ENCODE data around the gene HSCB. TPM values are rescaled to one million over a fixed set of nuclear protein-coding genes. Genes with fewer than 3 reads are reported as not detected.

HSCB gene
- total RNA-seq, 1 experiment from 2014 or later = 21.2 TPM

DNA sequence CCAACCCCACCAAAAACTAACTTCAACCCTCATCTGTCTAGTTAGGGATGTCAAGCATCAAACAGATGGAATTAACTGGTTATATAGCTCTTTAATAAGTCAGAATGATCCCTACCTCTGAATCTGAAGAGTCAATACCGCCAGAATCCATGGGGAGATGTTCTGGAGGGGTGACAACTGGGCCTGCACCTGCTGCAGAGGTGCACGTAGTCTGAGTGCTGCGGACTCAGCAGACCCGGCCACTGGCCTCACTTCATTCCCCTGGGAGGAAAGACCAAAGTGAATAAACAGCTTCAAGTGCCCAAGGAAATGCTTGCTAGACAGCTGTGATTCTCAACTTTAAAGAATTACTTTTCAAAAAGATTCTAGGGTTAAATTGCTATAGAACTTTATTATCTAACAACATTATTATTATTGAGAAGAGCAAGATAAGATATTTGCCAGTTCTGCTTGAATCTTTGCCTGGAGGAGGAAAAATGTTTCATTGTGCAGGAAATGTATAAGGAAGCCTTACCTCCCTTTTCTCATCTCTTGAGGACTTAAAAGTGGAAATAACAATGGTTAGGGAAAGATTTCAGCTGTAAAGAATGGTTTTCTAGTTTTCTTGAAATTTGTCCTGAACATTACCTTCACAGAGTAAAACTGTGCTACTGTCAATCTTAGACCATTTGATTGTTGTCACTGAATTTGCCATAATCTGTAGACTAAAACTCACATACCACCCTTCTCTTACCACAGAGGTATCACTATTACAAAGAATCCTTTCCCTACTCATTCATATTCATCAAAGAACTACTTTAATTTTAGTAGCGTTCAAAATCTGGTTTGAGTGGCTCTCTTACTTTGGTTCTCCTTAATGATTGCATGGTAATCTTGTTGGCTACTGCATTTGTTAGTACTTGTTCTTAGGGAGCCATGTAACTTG lies 54.4 kb downstream of the HSCB start:
- no peak overlapping the region for H2BK20ac ChIP-seq (ENCODE audit: low read depth, low read length, poor library complexity, severe bottlenecking)
- no peaks in the 10 kb centered on the region for H3K27me3 ChIP-seq (ENCODE audit: insufficient read depth, low read length)
- no peak overlapping the region for H3K18ac ChIP-seq (ENCODE audit: insufficient read length, low read depth, low read length)
- no peak overlapping the region for H3K56ac ChIP-seq (ENCODE audit: insufficient read length, low read depth, low read length)
- no peak overlapping the region for H3K4me2 ChIP-seq (ENCODE audit: insufficient read depth, insufficient read length, low read length)
- H3K9ac ChIP-seq (ENCODE audit: extremely low read depth, insufficient read length, low read length) = no peak overlapping the region
- no peak for DNase-seq
- no peaks in the 10 kb centered on the region for H3K9me3 ChIP-seq (ENCODE audit: control insufficient read depth, low read depth, low read length)
- H3K4me1 ChIP-seq (ENCODE audit: insufficient read depth, low read length) = no peaks in the 10 kb centered on the region
- no peak overlapping the region for H2BK120ac ChIP-seq (ENCODE audit: low read depth, low read length, poor library complexity, severe bottlenecking)
- no CpG with 5 or more reads among the region's 5 CpGs for WGBS (ENCODE audit: extremely low coverage, insufficient read length, low lambda C conversion rate)
- H4K91ac ChIP-seq (ENCODE audit: insufficient read length, low read depth, low read length) = no peak overlapping the region
- H3K4ac ChIP-seq (ENCODE audit: low read depth, low read length) = no peak overlapping the region
- H4K20me1 ChIP-seq (ENCODE audit: control insufficient read depth, insufficient read depth, insufficient read length) = no peaks in the 10 kb centered on the region
- no peak overlapping the region for H2BK12ac ChIP-seq (ENCODE audit: insufficient read length, low read depth, low read length)
- H4K5ac ChIP-seq (ENCODE audit: insufficient read length, low read depth, low read length) = no peak overlapping the region
- no peak overlapping the region for H3T11ph ChIP-seq (ENCODE audit: low read length)
- no peak overlapping the region for H3K14ac ChIP-seq (ENCODE audit: insufficient read depth, low read length)
- H2AFZ ChIP-seq (ENCODE audit: low read length) = no peak overlapping the region
- no peak overlapping the region for H4K8ac ChIP-seq (replicated peaks; ENCODE audit: insufficient read length, low read depth, low read length)
- no peak overlapping the region for H3K4me3 Mint-ChIP-seq
- peaks cover 8 to 16% of the 10 kb centered on the region in 2 experiments for H3K4me1 Mint-ChIP-seq
- H2AK5ac ChIP-seq (ENCODE audit: insufficient read length, low read length) = no peak overlapping the region
- H3K36me3 Mint-ChIP-seq (ENCODE audit: insufficient read depth in 1 of 3, low read depth in 3 of 3) = peaks cover 45 to 57% (median 56%) of the 10 kb centered on the region in 3 experiments
- peaks cover 7% of the 10 kb centered on the region; the same call in 1 of the 2 replicates for H3K79me2 ChIP-seq (ENCODE audit: insufficient read depth, low read length)
- no peak overlapping the region for H3K23ac ChIP-seq (ENCODE audit: insufficient read length, low read depth, low read length)
- H3K9me3 Mint-ChIP-seq = no peaks in the 10 kb centered on the region; a peak in 1 of 5 replicates
- H3K79me1 ChIP-seq (ENCODE audit: insufficient read depth, low read depth, low read length, poor library complexity, severe bottlenecking) = no peaks in the 10 kb centered on the region
- H3K27ac Mint-ChIP-seq = peak overlapping the region in 1 of 3 experiments; percentile 56; a peak in 1 of 7 replicates
- H2BK15ac ChIP-seq (ENCODE audit: low read depth, low read length) = no peak overlapping the region
- H2BK5ac ChIP-seq (ENCODE audit: insufficient read length, low read length) = no peak overlapping the region
- TF ChIP-seq, protein P1, sequence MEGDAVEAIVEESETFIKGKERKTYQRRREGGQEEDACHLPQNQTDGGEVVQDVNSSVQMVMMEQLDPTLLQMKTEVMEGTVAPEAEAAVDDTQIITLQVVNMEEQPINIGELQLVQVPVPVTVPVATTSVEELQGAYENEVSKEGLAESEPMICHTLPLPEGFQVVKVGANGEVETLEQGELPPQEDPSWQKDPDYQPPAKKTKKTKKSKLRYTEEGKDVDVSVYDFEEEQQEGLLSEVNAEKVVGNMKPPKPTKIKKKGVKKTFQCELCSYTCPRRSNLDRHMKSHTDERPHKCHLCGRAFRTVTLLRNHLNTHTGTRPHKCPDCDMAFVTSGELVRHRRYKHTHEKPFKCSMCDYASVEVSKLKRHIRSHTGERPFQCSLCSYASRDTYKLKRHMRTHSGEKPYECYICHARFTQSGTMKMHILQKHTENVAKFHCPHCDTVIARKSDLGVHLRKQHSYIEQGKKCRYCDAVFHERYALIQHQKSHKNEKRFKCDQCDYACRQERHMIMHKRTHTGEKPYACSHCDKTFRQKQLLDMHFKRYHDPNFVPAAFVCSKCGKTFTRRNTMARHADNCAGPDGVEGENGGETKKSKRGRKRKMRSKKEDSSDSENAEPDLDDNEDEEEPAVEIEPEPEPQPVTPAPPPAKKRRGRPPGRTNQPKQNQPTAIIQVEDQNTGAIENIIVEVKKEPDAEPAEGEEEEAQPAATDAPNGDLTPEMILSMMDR (conservative IDR thresholded peaks at IDR 0.05) = no peak
- H3K27me3 Mint-ChIP-seq (ENCODE audit: low read depth) = no peaks in the 10 kb centered on the region
- H3K27ac ChIP-seq (ENCODE audit: insufficient read length, low read depth, low read length) = no peak overlapping the region
- peaks cover 15% of the 10 kb centered on the region for H3K23me2 ChIP-seq (ENCODE audit: insufficient read length, low read depth, low read length, poor library complexity, severe bottlenecking)
